ENCODE measurements around the gene RIN3. TPM values are rescaled to one million over a fixed set of nuclear protein-coding genes. Genes with fewer than 3 reads are reported as not detected.

The RIN3 gene
- polyA plus RNA-seq, 5 donors: 11.3 to 20.8 (median 15.8) TPM

DNA sequence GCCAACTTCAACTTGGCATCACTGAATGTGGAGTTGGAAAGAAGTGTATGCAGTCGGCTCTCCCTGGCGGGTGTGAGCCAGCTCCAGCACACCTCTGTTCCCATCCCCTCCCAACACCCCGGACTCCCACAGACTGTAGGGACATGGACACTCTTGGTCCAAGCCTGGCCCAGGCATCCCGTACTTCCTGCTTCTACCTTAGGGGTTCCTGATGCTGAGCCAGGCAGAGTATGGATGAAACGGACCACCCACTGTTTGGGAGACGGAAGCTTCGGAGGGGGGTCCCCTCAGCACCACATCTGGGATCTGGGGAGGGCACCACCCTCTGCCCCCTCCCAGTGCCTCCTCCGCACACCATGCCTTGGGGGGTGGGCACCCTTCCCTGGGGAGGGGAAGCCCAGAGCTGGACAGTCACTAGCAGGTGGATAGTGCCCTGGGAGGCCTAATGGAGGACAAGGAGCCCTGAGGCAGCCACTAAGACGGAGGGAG lies 172.9 kb downstream of the RIN3 start:
- no peak for DNase-seq

- DNase-seq: peak; percentile 58 to 67
Measured at GRCh38 chr14:92686900-92687427, 173.4 kb downstream of the RIN3 start.

DNA sequence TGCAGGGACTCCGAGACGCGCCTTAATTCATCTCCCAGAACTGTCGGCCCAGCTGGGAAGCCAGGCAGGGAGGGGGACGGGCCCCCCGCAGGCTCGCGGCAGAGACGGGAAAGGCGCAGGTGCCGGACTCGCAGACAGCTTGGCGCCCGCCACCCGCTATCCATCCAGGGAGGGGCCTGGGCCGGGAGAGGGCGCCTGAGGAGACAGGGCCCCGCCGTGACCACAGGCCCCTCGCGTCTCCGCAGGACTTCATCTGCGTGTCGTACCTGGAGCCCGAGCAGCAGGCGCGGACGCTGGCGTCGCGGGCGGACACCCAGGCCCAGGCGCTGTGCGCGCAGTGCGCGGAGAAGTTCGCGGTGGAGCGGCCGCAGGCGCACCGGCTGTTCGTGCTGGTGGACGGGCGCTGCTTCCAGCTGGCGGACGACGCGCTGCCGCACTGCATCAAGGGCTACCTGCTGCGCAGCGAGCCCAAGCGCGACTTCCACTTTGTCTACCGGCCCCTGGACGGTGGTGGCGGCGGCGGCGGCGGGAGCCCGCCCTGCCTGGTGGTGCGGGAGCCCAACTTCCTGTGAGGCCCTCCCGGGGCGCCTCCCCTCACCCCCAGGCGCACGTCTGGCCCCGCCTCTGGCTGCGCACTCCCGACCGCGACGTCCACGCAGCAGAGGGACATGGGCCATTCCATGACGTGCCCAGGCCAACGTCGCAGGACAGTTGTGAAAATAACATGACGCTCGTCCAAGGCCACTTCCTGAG lies 174.3 kb downstream of the RIN3 start:
- no peak for DNase-seq

GRCh38 chr14:92688434-92689375 lies 175.1 kb downstream of the RIN3 start:
- no peak for DNase-seq

DNA sequence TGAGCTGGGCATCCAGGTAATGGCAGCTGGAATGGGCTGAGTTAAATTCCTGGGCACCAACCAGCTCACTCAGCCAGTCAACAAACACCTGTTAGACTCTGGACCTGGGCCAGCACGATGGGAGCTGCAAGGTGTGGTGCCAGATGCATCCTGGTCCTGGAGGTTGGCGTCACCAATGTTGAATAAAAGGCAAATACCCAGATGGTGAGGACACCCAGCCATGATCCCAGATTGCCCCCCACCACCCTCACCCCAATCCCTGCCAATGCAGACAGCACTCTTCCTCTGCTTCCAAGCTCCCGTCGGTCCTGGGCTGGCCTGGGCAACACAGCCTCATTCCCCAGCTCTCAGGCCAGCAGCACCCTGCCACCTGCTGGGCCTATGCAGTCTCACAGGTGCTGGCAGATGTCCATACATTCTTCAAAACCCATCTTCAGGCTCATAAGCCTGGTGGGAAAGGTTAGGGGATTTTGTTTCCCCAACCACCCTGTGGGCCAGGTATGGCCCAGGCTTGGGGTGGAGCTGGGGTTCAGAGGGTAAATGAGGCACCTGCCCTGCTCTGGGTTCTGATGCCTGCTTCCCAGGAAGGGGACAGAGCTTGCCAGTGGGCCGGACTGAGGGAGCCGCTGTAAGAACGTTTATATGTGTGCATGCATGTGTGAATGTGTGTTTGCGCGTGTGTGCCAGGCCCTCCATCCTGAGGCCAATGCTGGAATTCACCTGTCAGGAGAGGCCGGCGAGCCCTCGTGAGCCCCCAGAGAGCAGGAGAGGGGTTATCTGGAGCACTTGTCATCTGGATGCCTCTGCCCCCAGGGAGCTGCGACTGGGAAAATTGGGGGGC lies 176.8 kb downstream of the RIN3 start:
- DNase-seq: no peak

DNA sequence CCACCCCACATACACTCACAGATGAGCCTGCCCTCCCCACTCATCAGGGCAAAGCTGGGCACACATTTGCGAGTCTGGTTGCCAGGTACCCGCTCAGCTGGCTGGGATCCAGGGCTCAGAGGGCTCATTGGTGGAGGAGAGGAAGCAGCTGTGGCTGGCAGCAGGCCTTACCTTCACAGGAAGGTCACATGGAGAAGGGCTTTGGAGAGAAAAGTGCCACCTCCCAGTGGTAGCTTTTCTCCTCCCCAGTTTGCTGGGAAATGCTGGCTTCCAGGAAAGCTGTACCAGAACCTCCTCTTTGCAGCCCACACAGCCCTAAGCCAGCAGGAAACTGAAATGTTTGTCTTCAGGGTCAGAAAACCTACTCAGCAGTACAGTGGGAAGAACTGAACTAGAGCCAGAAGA lies 179.2 kb downstream of the RIN3 start:
- peak in 1 of 2 donors; percentile 47 for DNase-seq

GRCh38 chr14:92693998-92694795 lies 180.6 kb downstream of the RIN3 start:
- DNase-seq: no peak

- no peak for DNase-seq
Measured at GRCh38 chr14:92694807-92695206, 181.2 kb downstream of the RIN3 start.

DNA sequence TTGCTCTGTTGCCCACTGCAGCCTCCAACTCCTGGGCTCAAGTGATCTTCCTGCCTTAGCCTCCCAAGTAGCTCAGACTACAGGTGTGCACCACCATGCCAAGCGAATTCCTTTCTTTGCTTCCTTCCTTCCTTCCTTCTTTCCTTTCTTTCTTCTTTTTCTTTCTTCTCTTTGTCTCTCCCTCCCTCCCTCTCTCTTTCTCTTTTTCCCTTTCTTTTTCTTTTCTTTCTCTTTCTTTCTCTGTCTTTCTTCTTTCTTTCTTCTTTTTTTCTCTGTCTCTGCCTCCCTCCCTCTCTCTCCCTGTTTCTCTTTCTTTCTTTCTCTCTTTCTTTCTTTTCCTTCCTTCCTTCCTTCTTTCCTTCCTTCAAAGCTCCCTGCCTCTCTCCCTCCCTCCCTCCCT lies 182.0 kb downstream of the RIN3 start:
- no peak for DNase-seq

GRCh38 chr14:92696366-92696765 lies 182.8 kb downstream of the RIN3 start:
- DNase-seq: no peak

- DNase-seq: no peak
Measured at GRCh38 chr14:92698393-92698792, 184.8 kb downstream of the RIN3 start.

DNA sequence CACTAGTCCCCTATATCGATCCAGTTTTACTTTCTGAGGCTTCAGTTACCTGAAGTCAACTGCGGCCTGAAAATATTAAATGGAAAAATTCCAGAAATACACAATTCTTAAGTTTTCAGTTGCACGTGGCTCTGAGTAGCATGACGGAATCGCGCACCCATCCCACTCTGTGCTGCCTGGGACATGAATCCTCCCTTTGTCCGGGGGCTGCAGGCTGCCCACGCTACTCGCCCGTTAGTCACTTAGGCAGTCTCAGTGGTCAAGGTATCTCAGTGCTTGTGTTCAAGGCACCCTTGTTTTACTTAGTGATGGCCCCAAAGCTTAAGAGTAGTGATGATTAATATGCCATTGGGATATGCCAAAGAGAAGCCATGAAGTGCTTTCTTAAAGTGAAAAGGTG lies 188.2 kb downstream of the RIN3 start:
- DNase-seq: no peak

- DNase-seq: no peak
Measured at GRCh38 chr14:92702441-92702918, 188.9 kb downstream of the RIN3 start.

GRCh38 chr14:92703516-92703915 lies 189.9 kb downstream of the RIN3 start:
- DNase-seq: no peak

GRCh38 chr14:92704036-92704804 lies 190.6 kb downstream of the RIN3 start:
- no peak for DNase-seq

GRCh38 chr14:92704821-92705220 lies 191.2 kb downstream of the RIN3 start:
- no peak for DNase-seq

DNA sequence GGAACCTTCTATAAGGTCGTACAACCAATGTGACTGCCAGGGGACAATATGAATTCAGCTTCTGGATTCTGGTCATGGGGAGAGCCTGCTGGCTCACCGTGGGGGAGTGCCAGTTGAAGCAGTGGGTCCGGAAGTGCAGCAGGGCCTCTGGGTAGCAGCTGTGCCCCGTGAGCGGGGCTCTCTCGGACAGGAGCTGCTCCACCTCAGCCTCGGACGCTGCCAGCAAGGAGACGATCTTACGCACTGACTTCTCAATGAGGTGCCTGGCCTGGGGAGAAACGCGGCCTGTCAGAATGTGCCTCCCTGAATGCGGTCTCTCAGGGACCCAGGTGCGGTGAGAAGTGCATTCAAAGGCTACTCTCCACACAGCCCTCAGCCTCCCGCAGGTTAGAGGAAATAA lies 192.8 kb downstream of the RIN3 start:
- no peak for DNase-seq

DNA sequence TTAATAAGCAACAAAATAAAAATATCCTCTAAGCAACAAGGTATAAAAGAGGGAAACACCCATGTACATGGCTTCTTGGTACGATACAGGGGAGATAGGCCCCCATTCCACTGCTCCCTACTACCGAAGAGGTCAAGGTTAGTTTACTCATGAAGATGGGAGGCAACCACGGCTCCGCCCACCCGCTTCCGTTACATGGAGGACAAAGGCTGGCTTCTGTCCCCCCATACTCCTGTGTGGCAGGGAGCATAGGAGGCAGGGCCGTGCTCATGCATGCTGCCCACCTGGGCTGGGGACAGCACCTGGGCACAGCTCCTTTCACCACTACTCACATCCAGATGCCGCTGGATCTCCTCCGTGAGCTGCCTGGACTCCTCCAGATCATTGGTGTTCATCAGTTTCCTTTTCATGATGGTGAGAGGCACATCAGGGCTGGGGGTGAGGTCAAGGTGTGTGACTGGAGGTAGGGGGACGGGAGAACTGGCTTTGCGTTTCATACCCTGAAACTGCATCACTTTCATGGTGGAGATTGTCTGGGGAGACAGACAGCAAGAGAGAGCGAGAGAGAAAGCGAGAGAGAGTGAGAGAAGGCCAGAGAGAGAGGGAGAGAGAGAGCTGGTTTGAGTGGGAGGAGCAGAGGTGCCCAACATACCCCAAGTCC lies 195.9 kb downstream of the RIN3 start:
- no peak for DNase-seq

DNA sequence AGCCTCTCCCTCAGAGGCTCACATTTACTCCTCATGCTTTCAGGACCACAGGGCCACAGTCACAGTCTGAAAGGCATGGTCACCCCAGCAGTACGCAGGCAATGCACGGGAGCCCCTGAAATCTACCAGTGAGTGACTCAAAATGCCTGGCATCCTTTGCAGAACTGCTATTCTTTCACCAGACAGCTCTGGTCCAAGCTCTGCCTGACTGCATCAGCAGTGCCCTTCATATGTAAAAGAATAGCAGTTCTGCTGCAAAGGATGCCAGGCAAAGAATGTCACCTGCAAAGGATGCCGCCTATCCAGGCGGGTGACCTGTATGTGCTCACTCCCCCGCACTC lies 196.4 kb downstream of the RIN3 start:
- DNase-seq: no peak
